ENCODE results near the gene NOD2.

NOD2 gene

GRCh38 chr16:50742576-50743200, 49.3 kb downstream of the NOD2 start:
- no peak for DNase-seq (ENCODE audit: low spot score)

GRCh38 chr16:50743581-50744225, 50.3 kb downstream of the NOD2 start:
- DNase-seq (ENCODE audit: low spot score): no peak

- DNase-seq (ENCODE audit: low spot score): no peak
These were observed 51.5 kb downstream of the NOD2 start for GRCh38 chr16:50744881-50745280.

- no peak for DNase-seq (ENCODE audit: low spot score)
These were observed 52.5 kb downstream of the NOD2 start for GRCh38 chr16:50745940-50746339.

GRCh38 chr16:50747207-50747956, 54.0 kb downstream of the NOD2 start:
- no peak for DNase-seq (ENCODE audit: low spot score)

- no peak for DNase-seq (ENCODE audit: low spot score)
These were observed 58.1 kb downstream of the NOD2 start for GRCh38 chr16:50751528-50751927.

GRCh38 chr16:50752471-50753235, 59.2 kb downstream of the NOD2 start:
- no peak for DNase-seq (ENCODE audit: low spot score)

GRCh38 chr16:50756473-50756872, 63.1 kb downstream of the NOD2 start:
- DNase-seq (ENCODE audit: low spot score): no peak

GRCh38 chr16:50761267-50761666, 67.9 kb downstream of the NOD2 start:
- no peak for DNase-seq (ENCODE audit: low spot score)

- no peak for DNase-seq (ENCODE audit: low spot score)
These were observed 68.8 kb downstream of the NOD2 start for GRCh38 chr16:50762241-50762640.

- no peak for DNase-seq (ENCODE audit: low spot score)
These were observed 69.8 kb downstream of the NOD2 start for GRCh38 chr16:50763211-50763610.

- DNase-seq (ENCODE audit: low spot score): no peak
These were observed 71.9 kb downstream of the NOD2 start for GRCh38 chr16:50765260-50765659.

- DNase-seq (ENCODE audit: low spot score): no peak
These were observed 72.5 kb downstream of the NOD2 start for GRCh38 chr16:50765861-50766260.

- DNase-seq (ENCODE audit: low spot score): no peak
These were observed 73.8 kb downstream of the NOD2 start for GRCh38 chr16:50767197-50767596.

GRCh38 chr16:50771366-50771765, 78.0 kb downstream of the NOD2 start:
- no peak for DNase-seq (ENCODE audit: low spot score)

- DNase-seq (ENCODE audit: low spot score): no peak
These were observed 81.0 kb downstream of the NOD2 start for GRCh38 chr16:50774405-50774804.

- no peak for DNase-seq (ENCODE audit: low spot score)
These were observed 81.6 kb downstream of the NOD2 start for GRCh38 chr16:50774960-50775359.

GRCh38 chr16:50776037-50776436, 82.6 kb downstream of the NOD2 start:
- DNase-seq (ENCODE audit: low spot score): no peak

- no peak for DNase-seq (ENCODE audit: low spot score)
These were observed 85.1 kb downstream of the NOD2 start for GRCh38 chr16:50778284-50779163.

GRCh38 chr16:50781043-50781442, 87.6 kb downstream of the NOD2 start:
- DNase-seq (ENCODE audit: low spot score): no peak

- DNase-seq (ENCODE audit: low spot score): no peak
These were observed 88.1 kb downstream of the NOD2 start for GRCh38 chr16:50781518-50781917.
